Duodenal mucosa (tissue), 2 donors: ENCODE data around the gene CEP20.

Source experiments
- H3K27ac ChIP-seq: one replicate; pipeline ENCODE4 v1.7.0; 2013; ENCODE audit warnings: low read depth, low read length
- H3K27me3 ChIP-seq, 2 donors: one replicate each; pipeline ENCODE4 v1.7.0; 2013; ENCODE audit warnings: low read length in 2 of 2, control low read depth in 1 of 2; ENCODE audit not compliant: insufficient read depth in 2 of 2, control insufficient read depth in 1 of 2
- H3K36me3 ChIP-seq, 2 donors: one replicate each; pipeline ENCODE4 v1.7.0; 2013; ENCODE audit warnings: low read length in 2 of 2, control low read depth in 1 of 2; ENCODE audit not compliant: insufficient read depth in 2 of 2, control insufficient read depth in 1 of 2
- H3K4me1 ChIP-seq, 2 donors: one replicate each; pipeline ENCODE4 v1.7.0; 2013; ENCODE audit warnings: low read length in 2 of 2, control low read depth in 1 of 2; ENCODE audit not compliant: insufficient read depth in 2 of 2, control insufficient read depth in 1 of 2
- H3K4me3 ChIP-seq, 2 donors: one replicate each; pipeline ENCODE4 v1.7.0; 2013; ENCODE audit warnings: low read length in 2 of 2, low read depth in 1 of 2
- H3K9ac ChIP-seq, 2 donors: one replicate each; pipeline ENCODE4 v1.7.0; 2013; ENCODE audit warnings: low read length in 2 of 2, low read depth in 1 of 2
- H3K9me3 ChIP-seq, 2 donors: one replicate each; pipeline ENCODE4 v1.7.0; 2013; ENCODE audit warnings: low read length in 2 of 2, control low read depth in 1 of 2; ENCODE audit not compliant: control insufficient read depth in 1 of 2

Gene CEP20

DNA sequence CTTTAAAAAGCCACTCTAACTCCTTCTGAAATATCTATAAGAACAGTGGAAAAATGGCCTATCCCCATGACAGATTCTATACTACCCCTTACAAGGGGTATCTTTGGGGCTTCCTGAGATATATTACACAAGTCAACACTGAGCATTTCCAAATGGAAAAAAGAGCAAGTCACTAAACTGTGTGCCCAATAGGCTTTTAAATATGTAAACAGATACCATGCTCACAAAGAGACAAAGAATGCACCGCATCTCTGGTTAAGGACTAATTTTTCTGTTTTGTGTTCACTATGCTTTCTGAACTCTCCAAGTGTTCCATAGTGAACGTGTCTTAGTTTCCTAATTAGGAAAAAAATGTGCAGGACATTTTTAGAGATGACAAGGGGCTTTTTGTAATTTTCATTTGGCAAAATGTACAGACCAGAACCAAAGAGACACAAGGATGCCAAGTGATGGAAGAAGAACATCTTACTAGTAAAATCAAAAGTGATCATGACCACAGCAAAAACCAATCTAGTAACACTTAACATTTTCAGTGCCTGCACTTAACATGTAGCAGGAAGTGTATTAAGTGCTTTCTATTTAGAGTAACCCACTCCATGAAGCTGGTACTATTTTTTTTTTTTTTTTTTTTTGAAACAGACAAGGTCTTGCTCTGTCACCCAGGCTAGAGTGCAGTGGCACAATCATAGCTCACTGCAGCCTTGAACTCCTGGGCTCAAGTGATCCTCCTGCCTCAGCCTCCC, 53.1 kb downstream of the CEP20 start:
- no peaks in the 10 kb centered on the region for H3K9me3 ChIP-seq
- H3K36me3 ChIP-seq, result no peaks in the 10 kb centered on the region
- H3K9ac ChIP-seq, result no peak overlapping the region
- no peak overlapping the region for H3K27ac ChIP-seq
- no peak overlapping the region for H3K4me3 ChIP-seq
- H3K27me3 ChIP-seq, result no peaks in the 10 kb centered on the region
- H3K4me1 ChIP-seq, result no peaks in the 10 kb centered on the region

DNA sequence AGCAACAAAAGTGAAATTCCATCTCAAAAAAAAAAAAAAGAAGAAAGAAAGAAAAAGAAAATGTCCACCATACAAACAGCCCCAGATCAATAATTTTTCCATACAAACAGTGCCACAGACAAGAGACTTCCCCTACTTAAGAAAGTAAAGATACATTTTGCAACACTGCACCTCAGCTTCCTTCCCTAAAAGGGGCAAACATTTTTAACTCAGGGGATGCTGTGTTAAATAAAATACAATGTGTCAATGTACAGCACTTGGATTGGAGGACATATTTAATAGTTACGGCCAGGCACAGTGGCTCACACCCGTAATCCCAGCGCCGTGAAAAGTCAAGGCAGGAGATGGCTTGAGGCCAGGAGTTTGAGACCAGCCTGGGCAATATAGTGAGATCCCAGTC, 53.9 kb downstream of the CEP20 start:
- Histone ChIP-seq H3K9ac (no peak overlapping the region), H3K4me3 (no peak overlapping the region), H3K27me3 (no peaks in the 10 kb centered on the region), H3K4me1 (no peaks in the 10 kb centered on the region), H3K27ac (no peak overlapping the region), H3K9me3 (no peaks in the 10 kb centered on the region), H3K36me3 (no peaks in the 10 kb centered on the region)

DNA sequence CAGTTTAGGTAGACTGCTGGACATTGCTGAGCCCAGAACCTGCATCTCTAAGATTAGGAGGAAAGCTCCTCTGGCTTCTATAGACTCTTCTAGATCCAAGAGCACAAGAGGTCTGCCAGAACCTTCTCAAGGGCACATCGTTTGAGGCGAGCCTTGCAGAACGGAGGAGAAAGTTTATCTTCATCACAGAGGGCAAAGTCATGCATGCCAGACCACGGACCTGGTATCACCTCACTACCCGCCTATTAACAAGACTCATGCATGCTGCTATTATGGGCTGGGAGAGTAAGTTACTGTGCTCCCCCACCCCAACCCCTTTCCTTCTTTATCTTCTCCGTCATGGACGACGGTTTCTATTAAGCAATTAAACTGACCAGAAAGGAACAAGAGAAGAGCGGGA, 54.9 kb downstream of the CEP20 start:
- no peak overlapping the region for H3K4me3 ChIP-seq
- no peaks in the 10 kb centered on the region for H3K27me3 ChIP-seq
- no peaks in the 10 kb centered on the region for H3K4me1 ChIP-seq
- no peak overlapping the region for H3K9ac ChIP-seq
- H3K36me3 ChIP-seq, result no peaks in the 10 kb centered on the region
- no peaks in the 10 kb centered on the region for H3K9me3 ChIP-seq
- no peak overlapping the region for H3K27ac ChIP-seq

DNA sequence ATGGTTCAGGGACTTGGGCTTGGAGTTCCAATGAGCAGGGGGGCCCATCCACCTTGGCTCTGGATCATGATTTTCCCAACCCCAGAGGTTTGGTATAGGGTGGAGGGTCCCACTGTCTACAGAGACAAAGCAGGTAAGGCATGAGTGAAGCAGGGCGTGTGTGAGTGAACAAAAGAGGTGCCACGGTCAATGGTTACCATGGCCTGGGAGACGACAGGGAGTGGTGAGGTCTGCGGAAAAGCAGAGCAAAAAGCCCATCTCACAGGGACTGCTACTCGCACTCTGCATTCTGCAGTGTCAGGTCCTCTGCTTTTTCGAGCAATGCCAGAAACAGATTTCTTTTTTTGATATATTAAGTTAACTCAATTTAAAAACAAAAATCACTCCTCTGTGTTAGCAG, 56.2 kb downstream of the CEP20 start:
- Histone ChIP-seq H3K9me3 (no peaks in the 10 kb centered on the region), H3K4me1 (no peaks in the 10 kb centered on the region), H3K9ac (no peak overlapping the region), H3K4me3 (no peak overlapping the region), H3K27ac (no peak overlapping the region), H3K27me3 (no peaks in the 10 kb centered on the region), H3K36me3 (no peaks in the 10 kb centered on the region)

DNA sequence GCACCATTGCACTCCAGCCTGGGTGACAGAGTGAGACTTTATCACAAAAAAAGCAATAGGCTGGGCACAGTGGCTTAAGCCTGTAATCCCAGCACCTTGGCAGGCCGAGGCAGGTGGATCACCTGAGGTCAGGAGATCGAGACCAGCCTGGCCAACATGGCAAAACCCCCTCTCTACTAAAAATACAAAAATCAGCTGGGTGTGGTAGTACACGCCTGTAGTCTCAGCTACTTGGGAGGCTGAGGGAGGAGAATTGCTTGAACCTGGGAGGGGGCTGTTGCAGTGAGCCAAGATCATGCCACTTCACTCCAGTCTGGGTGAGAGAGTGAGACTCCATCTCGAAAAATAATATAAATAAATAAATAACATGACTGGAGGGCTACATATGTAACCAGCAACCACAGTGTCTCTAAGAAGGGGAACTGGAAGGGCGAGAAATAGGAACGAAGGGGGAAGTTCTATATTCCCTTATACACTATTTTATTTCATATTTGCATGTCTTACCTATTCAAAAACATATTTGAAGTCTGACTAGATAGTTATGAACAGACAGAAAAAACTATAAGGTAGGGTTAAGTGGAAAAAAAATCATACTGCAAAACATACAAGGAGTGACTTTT, 57.5 kb downstream of the CEP20 start:
- no peaks in the 10 kb centered on the region for H3K36me3 ChIP-seq
- H3K4me3 ChIP-seq, result no peak overlapping the region
- no peak overlapping the region for H3K9ac ChIP-seq
- H3K9me3 ChIP-seq, result no peaks in the 10 kb centered on the region
- H3K27me3 ChIP-seq, result no peaks in the 10 kb centered on the region
- H3K4me1 ChIP-seq, result no peaks in the 10 kb centered on the region
- H3K27ac ChIP-seq, result no peak overlapping the region

DNA sequence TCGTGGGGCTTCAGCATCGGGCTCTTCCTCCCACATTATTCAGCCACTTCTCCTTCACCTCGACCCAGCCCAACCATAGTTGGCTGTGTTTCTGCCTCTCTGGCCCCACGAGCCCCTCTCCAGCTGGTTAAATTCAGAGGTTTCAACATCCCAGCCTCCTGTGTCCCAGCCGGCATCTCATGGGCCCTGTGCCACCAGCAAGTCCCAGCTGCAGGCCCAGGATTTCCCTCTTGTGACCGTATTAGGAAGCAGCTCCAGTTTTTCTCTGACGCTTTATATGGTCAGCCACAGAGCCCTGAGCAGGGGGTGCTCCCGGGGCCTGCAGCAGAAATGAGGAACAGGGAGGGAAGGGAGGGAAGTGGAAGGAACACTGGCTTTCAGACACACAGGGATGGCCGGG, 58.9 kb downstream of the CEP20 start:
- Histone ChIP-seq H3K36me3 (no peaks in the 10 kb centered on the region), H3K9ac (no peak overlapping the region), H3K4me1 (no peaks in the 10 kb centered on the region), H3K4me3 (no peak overlapping the region), H3K27me3 (no peaks in the 10 kb centered on the region), H3K27ac (no peak overlapping the region), H3K9me3 (no peaks in the 10 kb centered on the region)

DNA sequence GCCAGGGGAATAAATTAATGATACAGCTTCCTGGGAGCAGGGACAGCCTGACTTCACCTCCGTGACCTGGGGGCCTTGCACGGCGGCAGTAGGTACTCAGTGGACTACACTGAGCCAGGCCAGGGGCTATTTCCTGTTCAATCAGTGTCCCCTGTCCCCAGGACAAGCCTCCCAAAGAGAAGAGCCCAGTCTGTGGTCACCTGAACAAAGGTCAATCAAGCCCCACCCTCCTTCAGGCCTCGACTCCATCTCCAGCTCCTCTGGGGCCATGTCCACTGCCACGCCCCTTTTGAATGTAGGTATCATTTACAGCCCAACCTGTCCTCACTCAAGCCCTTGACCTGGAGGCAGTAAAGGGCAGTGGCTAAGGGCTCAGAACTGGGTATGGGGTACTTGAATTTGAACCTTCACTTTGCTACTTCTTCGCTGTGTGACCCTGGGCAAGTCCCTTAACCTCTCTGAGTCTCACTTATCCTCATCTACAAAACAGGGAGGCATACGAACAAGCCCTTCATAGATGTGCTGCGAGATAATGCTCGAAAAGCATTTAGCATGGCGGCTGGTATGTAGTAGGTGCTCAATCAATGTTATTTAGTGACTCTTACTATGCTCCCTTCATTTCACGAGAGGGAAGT, 60.6 kb downstream of the CEP20 start:
- Histone ChIP-seq H3K9me3 (no peaks in the 10 kb centered on the region), H3K9ac (no peak overlapping the region), H3K27me3 (no peaks in the 10 kb centered on the region), H3K4me3 (no peak overlapping the region), H3K36me3 (no peaks in the 10 kb centered on the region), H3K4me1 (no peaks in the 10 kb centered on the region), H3K27ac (no peak overlapping the region)

DNA sequence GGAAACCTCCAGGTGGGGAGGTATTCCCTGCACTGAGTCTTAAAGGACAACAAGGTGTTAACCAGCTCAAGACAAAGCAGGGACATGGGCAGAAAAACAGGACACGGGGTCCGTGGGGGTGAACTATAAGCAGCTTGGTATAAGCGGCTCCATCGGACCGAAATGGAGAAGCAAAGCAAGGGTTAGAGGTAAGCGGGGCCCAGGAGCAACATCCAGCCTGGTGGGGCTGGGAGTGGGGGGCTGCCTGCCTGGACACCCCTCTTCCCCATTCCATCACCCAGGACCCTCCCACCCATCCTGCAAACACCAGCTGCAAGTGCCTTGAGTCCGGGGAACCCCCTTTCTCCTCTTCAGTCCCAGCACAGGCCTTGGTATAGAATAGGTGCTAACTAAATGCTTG, 61.1 kb downstream of the CEP20 start:
- Histone ChIP-seq H3K27ac (no peak overlapping the region), H3K9ac (no peak overlapping the region), H3K27me3 (no peaks in the 10 kb centered on the region), H3K36me3 (no peaks in the 10 kb centered on the region), H3K4me1 (no peaks in the 10 kb centered on the region), H3K4me3 (no peak overlapping the region), H3K9me3 (no peaks in the 10 kb centered on the region)

DNA sequence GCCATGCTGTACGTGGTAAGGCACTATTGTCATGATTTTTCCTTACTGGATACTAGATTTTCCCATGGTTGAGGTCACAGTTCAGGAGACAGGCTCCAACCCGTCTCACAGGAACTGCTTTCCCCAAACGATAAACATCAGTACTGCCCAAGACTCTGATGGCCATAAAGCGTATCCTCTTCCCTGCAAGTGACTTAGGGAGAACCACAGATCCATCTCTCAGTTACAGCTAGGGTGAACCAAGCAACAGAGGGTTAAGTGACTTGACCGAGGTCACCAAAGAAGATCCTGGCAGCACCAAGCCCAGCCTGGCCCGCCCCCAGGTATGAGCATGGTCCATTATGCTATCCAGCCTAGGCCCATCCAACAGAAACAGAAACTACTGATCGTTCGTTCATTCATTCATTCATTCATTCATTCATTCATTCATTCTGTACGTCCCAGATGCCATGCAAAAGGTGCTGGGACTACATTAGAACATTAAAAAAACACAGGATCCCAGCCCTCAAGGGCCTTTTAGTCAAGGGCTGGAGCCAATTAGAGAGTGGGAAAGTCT, 62.6 kb downstream of the CEP20 start:
- Histone ChIP-seq H3K9ac (no peak overlapping the region), H3K4me1 (no peaks in the 10 kb centered on the region)

DNA sequence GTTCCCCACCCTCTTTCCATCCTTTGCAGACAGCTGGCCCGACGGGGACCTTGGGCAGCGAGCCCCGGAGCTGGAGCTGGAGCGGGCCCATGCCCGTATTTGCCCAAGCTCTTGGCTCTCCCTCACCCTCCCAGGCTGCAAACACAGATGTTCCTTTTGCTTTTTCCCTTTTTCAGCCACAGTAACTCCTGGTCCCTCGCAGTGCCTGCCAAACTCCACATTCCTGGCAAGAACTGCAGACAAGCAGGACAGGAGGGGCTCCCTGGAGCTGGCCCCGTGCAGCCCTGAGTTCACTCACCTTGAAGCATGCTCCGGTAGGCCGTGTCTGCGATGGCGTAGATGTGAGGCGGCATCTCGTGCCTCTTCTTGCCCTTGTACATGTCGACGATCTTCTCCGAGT, 65.4 kb downstream of the CEP20 start:
- H3K27ac ChIP-seq, result no peak overlapping the region
- no peak overlapping the region for H3K4me3 ChIP-seq

More for the DNA sequence above, 62.6 kb downstream of the CEP20 start:
- no peaks in the 10 kb centered on the region for H3K36me3 ChIP-seq
- no peak overlapping the region for H3K27ac ChIP-seq
- H3K9me3 ChIP-seq, result no peaks in the 10 kb centered on the region
- no peak overlapping the region for H3K4me3 ChIP-seq
- no peaks in the 10 kb centered on the region for H3K27me3 ChIP-seq

More for the DNA sequence above, 65.4 kb downstream of the CEP20 start:
- no peak overlapping the region for H3K9ac ChIP-seq
- no peaks in the 10 kb centered on the region for H3K4me1 ChIP-seq
- H3K27me3 ChIP-seq, result no peaks in the 10 kb centered on the region
- no peaks in the 10 kb centered on the region for H3K36me3 ChIP-seq
- no peaks in the 10 kb centered on the region for H3K9me3 ChIP-seq
